ENCODE data around the gene RAD51D.
"Not testable (repeated sequence)": the region's sequence is repeated elsewhere in the genome, so short reads cannot be mapped to it uniquely, and the experiment has no call there.

The RAD51D gene

DNA sequence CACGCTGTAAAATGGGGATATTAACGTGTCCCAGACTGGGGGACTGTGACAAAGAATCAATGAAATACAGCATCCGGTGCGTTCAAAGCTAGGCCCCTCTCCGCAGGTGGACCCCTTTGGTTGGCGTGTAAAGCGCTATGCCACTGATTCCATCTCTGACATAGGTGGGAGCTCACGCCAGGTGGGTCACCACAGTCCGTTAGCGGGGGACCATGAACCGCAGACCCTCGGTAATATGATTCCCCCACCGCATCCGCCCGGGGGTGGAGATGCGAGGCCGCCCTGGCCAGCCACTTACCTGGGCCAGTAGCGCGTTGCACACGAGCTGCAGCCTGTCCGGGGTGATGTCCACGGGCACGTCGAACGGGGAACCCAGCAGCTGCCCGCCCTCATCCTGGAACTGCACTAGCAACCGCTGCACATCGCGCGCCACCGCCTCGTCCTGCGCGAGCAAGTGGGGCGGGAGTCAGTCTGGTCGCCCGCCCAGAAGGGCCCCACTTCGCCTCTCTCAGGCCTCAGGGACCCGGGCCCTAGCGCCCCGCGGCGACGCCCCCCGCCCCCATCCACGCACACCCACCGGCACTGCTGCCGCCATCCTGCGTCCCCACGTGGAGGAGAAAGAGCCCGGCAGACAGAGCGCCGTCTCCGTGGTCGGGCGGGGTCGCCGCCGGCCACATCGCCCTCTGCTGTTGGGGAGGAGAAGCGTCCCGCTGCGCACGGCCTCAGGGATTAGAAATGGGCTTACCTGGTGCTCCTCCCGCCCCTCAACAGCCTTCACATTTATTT, 22.2 kb upstream of the RAD51D start, which contains the start of gene NLE1:
Gene NLE1 (minus strand): TSS at position 623 of the 786 bp plus-strand sequence. CDS start 28 bp downstream, at position 595.
- DNase-seq: peak in 57 of 58 donors; percentile 20 to 90 (median 68)

DNA sequence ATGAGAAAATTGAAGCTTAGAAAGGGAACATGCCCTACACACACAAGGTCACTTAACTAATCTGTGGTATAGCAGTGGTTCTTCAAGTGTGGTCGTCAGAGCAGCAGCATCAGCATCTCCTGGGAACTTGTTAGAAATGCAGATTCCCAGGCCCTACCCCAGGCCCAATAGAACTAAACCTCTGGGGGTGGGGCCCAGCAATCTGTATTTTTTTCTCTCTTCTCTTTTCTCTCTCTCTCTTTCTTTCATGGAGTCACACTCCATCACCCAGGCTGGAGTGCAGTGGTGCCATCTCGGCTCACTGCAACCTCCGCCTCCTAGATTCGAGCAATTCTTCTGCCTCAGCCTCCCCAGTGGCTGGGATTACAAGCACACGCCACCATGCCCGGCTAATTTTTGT, 18.6 kb upstream of the RAD51D start:
- DNase-seq: no peak

DNA sequence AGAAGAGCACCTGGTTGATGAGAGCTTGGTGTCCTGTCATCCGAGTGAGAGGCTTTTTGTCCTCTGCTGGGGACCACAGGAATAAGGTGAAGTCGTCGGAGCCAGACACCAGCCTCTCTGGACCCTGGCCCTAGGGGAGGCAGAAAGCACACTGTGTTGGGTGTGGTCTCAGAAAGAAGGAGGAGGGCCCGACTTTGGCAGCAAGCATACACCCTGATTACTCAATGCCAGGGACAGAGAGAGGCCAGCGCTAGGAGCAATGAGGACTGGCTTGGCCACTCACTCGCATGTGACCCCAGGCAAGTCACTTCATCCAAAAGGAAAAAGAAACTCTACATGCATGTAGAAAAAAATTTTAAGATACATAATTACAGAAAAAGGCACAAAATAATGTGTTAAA, 15.7 kb upstream of the RAD51D start:
- DNase-seq: no peak

DNA sequence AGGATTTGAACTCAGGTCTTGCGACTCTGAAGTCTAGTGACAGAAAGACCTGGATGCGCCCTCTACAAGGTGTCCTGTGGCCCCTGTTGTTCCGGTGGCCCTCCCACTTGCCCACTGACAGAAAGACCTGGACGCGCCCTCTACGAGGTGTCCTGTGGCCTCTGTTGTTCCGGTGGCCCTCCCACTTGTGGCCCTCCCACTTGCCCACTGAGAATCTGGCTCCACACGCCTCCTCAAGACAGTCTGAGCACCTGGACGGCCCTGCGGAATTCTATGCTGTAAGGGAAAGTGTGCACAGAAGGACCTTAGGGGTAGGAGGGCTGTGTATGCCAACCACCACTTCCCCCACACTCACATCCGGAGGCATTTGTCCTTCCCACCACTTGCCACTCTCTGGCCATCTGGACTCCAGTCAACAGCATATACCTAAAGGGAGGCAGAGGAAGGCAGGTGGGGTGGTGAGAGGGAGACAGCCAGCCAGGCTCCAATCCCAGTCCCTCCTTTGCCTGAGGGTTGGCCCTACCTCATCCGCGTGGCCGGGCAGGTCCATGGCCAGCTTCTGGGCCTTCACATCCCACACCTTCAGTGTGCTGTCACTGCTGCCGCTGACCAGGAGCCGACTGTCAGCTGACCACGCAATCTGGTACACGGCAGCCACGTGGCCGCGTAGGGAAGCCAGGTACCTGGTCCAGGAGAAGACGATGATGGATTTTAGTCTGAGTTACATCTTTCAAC, 13.3 kb upstream of the RAD51D start:
- no peak for DNase-seq

DNA sequence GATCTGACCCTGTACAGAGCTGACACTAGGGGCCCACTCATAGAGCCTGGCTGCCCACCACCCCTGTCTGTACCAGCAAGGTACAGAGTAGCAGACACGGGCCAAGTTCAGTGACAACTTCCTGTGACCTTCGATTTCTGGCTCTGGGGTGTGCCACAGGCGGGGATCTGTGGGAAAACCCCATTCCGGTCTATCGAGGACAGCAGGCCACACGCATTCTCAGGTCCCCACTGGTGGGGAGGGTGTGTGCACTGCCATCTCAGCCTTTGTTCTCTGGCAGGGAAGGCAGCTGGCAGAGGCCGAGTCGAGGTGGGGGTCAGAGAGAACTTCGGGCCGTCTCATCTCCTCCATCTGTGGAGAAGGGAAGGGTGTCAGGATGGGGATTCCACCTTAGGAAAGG, 12.4 kb upstream of the RAD51D start:
- DNase-seq: no peak

DNA sequence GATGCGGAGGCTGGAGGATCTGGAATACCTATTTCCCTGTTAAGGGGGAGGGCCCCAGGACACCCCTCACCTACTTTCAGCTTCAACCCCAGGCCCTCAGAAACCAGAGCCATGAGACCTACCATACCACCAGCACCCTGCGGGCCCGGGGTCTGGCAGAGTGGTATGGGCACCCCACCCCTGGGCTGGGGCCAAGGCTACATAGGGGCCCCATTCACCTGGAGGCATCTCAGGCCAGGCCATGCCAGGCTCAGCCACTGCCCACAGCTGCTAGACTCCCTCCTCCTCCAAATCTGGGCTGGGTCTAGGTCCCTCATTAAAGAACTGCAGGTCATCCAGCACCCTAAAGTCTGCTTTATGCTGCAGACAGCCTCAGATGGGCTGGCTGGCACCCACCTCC, 10.7 kb upstream of the RAD51D start:
- no peak for DNase-seq

DNA sequence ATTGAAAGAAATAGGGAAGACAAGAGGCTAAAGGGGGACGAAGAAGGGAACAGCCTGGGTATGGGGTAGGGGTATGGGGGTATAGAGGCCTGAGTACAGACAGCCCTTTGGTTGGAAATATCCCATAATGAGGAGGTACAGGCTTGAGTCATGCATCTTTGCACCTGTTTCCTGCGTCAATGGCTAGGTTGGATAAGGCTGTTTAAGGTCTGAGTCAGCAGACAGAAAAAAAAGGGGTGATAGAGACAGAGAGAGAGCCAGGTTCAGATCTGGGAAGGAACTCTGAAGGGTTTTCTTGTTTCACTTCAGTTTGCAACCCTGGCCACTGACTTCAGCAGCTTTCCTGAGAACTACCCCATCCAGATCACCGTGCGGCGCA, 10.3 kb upstream of the RAD51D start:
- DNase-seq: no peak

DNA sequence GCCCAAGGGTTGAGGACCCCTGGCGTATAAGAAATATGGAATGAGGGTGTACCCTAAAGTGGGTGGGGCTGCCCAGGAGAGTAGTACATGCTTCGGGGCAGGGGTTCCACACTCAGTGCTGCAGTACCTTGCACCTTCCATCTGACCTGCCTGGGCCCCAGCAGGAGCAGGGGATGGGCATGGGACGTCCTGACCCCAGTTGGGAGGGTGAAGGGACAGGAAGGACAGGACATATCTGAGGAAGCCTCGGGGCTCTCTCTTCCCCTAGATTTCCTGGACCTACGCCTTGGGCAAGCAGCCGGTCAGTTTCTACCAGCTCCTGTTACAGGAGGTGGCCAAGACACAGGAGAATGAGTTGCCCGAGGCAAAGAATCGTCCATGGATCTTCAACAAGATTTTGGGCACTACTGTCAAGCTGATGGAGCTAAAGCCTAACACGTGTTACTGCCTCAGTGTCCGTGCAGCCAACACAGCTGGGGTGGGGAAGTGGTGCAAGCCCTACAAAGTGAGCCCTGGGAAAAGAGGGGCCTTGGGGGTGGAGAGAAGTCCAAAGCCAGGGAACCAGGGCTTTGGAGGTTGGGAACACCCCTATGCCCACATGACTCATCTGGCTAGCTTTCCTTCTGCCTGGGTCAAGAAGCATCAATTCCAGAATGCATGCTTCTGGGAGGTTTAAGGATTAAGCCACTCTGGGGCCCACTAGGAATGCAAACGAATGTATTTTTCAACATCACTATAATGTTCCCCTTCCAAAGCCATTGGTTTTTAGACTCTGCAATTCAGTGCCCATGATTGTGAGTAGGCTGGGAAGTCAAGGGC, 9.7 kb upstream of the RAD51D start:
- no peak for DNase-seq

DNA sequence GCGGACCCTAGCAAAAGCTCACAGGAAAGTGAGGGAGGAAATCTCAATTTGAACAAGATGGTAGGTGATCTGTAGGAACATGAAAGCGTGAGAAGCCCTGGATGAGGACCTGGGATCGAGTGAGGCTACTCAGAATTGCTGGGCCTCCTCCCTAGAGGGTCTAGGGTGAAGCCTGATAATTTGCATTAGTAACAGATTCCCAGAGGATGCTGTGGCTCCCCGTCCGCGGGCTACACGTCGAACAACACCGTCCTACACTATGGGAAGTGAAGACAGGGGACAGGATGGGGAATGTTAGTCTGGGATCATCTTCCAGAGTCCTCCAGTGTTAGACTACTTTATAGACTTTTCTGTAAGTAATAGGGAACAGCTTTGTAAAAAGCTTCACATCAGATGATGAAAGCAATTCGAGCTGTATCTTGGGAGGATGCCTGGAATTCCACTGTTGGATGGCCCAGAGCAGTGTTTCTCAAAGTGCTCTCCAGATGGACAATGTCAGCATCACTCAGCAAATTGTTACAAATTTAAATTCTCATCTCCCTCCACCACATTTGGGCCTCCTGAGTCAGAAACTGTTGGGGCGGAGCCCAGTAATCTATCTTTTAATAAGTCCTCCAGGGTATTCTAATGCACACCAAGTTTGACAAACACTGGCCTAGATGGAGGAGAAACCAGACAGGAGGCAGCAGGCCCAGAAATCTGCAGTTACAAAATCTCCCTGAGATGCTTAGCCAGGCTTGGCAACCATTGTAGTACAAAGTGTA, 8.3 kb upstream of the RAD51D start:
- no peak for DNase-seq

DNA sequence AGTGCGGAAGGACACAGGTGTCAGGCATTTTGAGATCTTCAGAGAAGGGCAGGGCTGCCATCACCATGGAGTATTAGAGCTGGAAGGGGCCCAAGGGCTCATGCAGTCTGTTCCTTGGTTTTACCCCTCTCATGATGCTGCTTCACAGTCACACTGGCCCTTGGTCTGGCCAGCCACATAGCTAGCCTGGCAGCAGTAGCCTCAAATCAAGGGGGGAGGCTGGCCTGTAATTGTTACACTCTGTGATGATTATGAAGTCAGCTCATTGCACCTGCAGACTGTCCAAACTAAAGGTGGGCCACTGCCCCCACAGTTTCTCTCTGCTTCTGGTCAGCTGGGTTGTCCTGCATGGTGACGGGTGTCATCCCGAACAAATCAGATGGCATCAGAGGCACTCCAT, 1.7 kb upstream of the RAD51D start, which contains the start of gene FNDC8:
Gene FNDC8 (plus strand): TSS at position 301 of the 400 bp plus-strand sequence. CDS start 79 bp downstream, at position 380.
- no peak for DNase-seq

DNA sequence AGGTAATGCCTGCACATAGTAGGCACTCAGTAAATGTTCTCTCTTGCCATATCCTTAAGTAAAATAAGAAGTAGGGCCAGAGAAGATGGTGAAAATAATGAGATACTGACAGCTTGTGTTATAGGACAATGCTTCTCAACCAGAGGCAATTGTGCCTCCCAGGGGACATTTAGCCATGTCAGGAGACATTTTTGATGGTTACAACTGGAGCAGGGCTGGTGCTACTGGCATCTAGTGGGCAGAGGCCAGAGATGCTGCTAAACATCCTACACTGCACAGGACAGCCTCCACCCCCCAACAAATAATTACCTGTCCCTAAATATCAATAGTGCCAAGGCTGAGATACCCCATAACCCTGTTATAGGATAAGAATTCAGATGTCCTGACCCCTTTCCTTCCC, 1.7 kb downstream of the RAD51D start:
- DNase-seq: peak in 1 of 58 donors; percentile 6

DNA sequence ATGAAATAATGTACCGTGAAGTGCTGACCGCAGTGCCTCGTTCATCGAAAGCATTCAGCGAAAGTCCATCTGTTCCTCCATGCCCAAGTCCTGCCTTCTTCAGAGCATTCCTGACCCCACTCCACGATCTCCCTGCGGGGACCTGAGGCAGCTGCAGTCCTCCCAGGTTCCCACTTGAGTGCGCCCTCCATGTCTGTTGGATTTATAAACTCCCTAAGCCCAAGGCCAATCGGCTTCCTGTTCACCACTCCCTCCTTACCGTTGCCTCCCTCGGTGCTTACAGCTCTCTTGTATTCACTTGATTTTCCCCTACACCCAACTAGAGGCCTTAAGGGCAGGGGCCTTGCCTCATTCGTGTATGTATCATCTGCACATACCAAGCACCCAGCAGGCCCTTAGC, 2.8 kb downstream of the RAD51D start:
- DNase-seq: no peak

DNA sequence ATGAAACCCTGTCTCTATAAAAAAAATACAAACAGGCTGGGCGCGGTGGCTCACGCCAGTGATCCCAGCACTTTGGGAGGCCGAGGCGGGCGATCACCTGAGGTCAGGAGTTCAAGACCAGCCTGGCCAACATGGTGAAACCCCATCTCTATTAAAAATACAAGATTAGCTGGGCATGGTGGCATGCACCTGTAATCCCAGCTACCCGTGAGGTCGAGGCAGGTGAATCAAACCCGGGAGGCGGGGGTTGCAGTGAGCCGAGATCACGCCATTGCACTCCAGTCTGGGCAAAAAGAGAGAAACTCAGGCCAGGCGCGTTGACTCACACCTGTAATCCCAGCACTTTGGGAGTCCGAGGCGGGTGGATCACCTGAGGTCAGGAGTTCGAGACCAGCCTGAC, 8.9 kb downstream of the RAD51D start:
- DNase-seq: not testable (repeated sequence)

DNA sequence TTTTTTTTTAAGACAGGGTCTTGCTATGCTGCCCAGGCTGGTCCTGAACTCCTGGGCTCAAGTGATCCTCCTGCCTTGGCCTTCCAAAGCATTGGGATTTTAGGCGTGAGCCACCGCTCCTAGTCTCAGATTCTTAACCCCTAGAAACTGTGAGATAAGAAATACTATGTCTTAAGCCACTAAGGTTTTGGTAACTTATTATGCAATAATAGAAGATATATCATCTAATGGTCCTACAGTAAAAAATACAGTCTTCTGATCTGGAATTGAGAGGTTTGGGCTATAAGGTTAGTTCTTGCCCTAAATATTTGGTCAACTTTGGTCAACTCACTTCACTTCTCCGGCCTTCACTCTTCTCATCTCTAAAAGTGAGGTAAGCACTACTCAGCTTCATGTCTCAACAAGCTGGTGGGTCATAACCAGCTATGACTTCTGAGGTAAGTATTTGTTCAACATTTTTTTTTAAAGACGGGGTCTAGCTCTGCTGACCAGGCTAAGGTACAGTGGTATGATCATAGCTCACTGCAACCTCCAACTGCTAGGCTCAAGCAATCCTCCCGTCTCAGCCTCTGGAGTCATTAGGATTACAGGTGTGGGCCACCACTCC, 14.7 kb downstream of the RAD51D start:
- DNase-seq: no peak

DNA sequence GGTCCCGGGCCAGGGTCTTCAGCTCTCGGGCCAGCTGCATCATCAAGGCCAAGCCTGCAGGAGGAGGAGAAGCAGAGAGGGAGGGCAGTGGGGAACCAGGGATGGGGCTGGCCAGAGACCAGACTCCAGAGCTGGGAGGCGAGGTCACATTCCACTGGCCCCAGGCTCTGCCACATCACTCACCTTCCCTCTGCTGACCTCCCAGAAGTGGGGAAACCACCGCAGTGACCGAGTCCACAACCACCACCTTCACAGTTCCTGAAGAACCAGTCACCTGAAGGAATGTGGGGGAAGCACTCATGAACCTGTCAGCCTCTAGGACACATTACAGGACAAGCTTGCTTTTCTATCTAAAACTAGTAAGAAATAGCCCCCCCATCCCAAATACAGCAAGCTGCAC, 16.4 kb downstream of the RAD51D start:
- no peak for DNase-seq

DNA sequence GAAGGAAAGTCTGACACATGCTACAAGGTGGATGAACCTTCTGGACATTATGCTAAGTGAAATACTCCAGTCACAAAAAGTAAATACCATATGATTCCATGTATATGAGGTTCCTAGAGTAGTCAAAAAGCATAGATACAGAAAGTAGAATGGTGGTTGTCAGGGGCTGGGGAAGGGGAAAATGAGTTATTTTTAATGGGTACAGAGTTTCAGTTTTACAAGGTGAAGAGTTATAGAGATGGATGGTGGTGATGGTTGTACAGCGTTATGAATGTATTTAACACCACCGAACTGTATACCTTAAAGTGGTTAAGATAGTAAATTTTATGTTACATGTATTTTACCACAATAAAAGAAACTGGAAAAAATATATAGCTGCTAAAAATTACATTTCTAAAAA, 17.9 kb downstream of the RAD51D start:
- no peak for DNase-seq

DNA sequence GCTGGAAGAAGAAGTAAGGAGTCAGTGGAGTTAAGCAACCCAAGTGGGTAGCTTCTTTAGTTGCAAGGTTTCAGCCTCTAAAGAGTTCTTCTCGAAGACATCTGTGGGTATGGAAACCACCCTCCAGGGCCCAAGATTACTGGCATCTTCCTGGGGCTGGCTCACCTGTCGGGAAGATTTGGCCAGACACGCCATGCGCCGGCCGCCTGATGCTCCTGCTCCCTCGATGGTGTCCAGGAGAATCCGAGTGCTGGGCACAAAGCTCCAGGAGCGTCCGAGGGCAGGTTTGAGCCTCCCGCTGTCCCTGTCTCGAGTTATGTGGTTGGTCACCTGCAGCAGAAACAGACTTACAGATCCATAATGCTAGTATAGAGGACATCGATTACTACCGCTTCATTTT, 18.6 kb downstream of the RAD51D start:
- no peak for DNase-seq

DNA sequence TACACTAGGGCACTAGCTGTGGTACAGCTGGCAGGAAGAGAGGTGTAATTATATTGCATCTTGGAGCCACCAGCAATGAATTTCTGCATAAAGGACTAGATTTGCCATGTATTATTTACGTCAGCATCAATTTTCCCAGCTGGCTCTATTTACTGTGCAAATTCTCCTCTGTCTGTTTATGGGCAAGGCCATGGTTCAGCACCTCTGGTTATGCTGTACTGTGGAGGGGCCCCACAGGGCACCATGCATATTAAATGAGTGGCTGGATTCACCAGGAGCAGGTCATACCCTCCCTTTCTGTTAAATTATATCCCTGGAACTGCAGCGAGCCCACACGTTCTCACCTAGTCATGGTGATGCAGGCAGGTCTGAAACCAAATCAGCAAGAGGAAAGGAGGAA, 19.8 kb downstream of the RAD51D start:
- no peak for DNase-seq

DNA sequence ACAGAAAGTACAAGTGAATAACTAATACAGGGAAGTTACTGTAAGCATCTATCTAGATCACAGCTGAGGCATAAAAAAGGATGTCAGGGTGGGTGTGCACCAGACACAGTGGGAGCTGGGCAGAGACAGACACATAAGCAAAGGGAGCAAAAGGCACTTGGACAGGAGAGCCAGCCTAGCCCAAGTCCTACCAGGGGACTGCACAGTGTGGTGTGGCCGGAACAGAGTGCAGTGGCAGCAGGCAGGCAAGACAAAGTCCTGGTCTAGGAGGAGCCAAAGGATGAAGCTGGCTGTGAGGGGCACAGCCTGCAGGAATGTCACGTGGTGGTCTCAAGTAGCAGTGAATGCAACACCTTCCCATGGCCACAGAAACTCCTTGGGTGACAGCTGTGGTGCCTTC, 21.9 kb downstream of the RAD51D start:
- no peak for DNase-seq

DNA sequence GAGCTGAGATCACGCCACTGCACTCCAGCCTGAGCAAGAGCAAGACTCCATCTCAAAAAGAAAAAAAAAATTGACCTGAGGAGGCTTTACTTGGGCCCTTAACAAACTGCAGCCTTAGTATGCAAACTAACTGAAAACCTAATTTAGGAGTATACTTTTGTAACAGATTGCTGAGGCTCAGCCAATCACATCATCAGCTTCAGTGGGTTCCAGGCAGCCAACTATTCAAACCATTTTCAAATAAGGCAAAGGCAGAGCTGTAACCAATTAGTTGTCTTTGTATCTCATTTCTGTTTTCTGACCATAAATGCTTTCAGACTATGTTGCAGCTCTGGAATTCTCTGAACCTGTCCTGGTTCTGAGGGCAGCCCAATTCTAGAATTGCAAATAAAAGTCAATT, 23.9 kb downstream of the RAD51D start:
- DNase-seq: no peak

DNA sequence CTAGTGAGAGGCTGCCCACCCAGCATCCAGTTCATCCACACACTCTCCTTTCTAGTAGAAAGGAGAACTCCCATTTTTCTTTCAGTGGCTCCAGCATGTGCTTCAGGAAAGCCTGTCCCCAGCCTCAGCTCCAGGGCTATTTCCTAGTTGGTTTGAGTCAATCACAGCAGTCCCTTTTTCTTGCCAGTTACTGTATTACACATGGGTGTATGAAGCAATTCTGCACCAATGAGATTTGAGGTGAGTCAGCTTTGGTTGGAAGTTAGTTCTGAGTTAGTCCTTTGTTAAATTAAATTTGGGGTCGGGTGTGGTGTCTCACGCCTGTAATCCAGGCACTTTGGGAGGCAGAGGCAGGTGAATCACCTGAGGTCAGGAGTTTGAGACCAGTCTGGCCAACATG, 24.8 kb downstream of the RAD51D start:
- no peak for DNase-seq

Data from anterior cingulate cortex (tissue), 58 donors.